ENCODE results near the gene DNAH2. TPM values are rescaled to one million over a fixed set of nuclear protein-coding genes. Genes with fewer than 3 reads are reported as not detected.

DNAH2 gene
- total RNA-seq, 4 donors from 2014 or later: under 0.01 to 1.4 (median 0.48) TPM

DNA sequence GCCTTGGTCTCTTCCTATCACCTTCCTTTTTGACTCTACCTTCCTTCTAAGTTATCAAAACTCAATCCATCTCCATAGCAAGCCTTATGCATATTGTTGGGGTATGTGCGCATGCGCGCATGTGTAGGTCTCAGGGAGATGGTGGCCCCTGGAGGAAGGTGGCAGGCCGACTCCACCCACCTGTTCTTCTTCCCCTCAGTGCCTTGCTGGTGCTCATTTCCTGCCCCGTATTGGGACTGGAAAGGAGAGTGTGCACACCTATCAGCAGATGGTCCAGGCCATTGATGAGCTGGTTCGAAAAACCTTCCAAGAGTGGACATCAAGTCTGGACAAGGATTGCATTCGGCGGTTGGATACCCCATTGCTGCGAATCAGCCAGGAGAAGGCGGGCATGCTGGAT is 25.2 kb downstream of the DNAH2 start:
- DNase-seq: no peak
- intact Hi-C loops (cut with DNase I; ENCODE audit: low total_unique reads): loop anchor here (10.0 kb wide), 1 partner anchor 82 kb away; no protein-coding TSS in a partner anchor

GRCh38 chr17:7744416-7744815 is 26.9 kb downstream of the DNAH2 start:
- no peaks in the 10 kb centered on the region for H3K36me3 ChIP-seq
- intact Hi-C loops (cut with DNase I; ENCODE audit: low total_unique reads): loop anchor here (10.0 kb wide), 1 partner anchor 80 kb away; no protein-coding TSS in a partner anchor

More for the DNA sequence above, 25.2 kb downstream of the DNAH2 start:
- H3K27me3 ChIP-seq: no peaks in the 10 kb centered on the region
- peaks cover 0 to 7% of the 10 kb centered on the region in 2 donors for H3K4me1 ChIP-seq
- H3K36me3 ChIP-seq: no peaks in the 10 kb centered on the region
- TF ChIP-seq POLR2A (IDR thresholded peaks at IDR 0.05): no peak
- TF ChIP-seq, protein P1, sequence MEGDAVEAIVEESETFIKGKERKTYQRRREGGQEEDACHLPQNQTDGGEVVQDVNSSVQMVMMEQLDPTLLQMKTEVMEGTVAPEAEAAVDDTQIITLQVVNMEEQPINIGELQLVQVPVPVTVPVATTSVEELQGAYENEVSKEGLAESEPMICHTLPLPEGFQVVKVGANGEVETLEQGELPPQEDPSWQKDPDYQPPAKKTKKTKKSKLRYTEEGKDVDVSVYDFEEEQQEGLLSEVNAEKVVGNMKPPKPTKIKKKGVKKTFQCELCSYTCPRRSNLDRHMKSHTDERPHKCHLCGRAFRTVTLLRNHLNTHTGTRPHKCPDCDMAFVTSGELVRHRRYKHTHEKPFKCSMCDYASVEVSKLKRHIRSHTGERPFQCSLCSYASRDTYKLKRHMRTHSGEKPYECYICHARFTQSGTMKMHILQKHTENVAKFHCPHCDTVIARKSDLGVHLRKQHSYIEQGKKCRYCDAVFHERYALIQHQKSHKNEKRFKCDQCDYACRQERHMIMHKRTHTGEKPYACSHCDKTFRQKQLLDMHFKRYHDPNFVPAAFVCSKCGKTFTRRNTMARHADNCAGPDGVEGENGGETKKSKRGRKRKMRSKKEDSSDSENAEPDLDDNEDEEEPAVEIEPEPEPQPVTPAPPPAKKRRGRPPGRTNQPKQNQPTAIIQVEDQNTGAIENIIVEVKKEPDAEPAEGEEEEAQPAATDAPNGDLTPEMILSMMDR (IDR thresholded peaks at IDR 0.05): no peak
- no peaks in the 10 kb centered on the region for H3K9me3 ChIP-seq
- H3K4me3 ChIP-seq: no peak overlapping the region
- no peak overlapping the region for H3K27ac ChIP-seq

GRCh38 chr17:7745748-7746470 is 28.4 kb downstream of the DNAH2 start:
- no peak for TF ChIP-seq POLR2A (IDR thresholded peaks at IDR 0.05)
- TF ChIP-seq, protein P1 (IDR thresholded peaks at IDR 0.05): no peak
- H3K4me1 ChIP-seq: peaks cover 0 to 7% of the 10 kb centered on the region in 2 donors
- H3K27ac ChIP-seq: no peak overlapping the region
- H3K36me3 ChIP-seq: no peaks in the 10 kb centered on the region
- no peaks in the 10 kb centered on the region for H3K9me3 ChIP-seq
- DNase-seq: peak in 1 of 2 donors; percentile 50
- H3K4me3 ChIP-seq: no peak overlapping the region
- H3K27me3 ChIP-seq: no peaks in the 10 kb centered on the region
- intact Hi-C loops (cut with DNase I; ENCODE audit: low total_unique reads): loop anchor here (10.0 kb wide), 1 partner anchor 79 kb away; no protein-coding TSS in a partner anchor

More at GRCh38 chr17:7744416-7744815, 26.9 kb downstream of the DNAH2 start:
- Histone ChIP-seq H3K4me1 (peaks cover 0 to 7% of the 10 kb centered on the region in 2 donors), H3K9me3 (no peaks in the 10 kb centered on the region), H3K27me3 (no peaks in the 10 kb centered on the region), H3K27ac (peak overlapping the region; percentile 7 to 10), H3K4me3 (no peak overlapping the region)
- no peak for DNase-seq
- no peak for TF ChIP-seq POLR2A (IDR thresholded peaks at IDR 0.05)
- TF ChIP-seq, protein P1 (IDR thresholded peaks at IDR 0.05): no peak

GRCh38 chr17:7747635-7748071 is 30.1 kb downstream of the DNAH2 start:
- Histone ChIP-seq H3K36me3 (no peaks in the 10 kb centered on the region), H3K9me3 (no peaks in the 10 kb centered on the region), H3K27ac (peak overlapping the region; percentile 49 to 63), H3K4me3 (no peak overlapping the region), H3K27me3 (no peaks in the 10 kb centered on the region), H3K4me1 (peaks cover 0 to 7% of the 10 kb centered on the region in 2 donors)
- no peak for DNase-seq
- TF ChIP-seq, protein P1 (IDR thresholded peaks at IDR 0.05): no peak
- TF ChIP-seq POLR2A (IDR thresholded peaks at IDR 0.05): no peak
- intact Hi-C loops (cut with DNase I; ENCODE audit: low total_unique reads): loop anchor here (10.0 kb wide), 1 partner anchor 77 kb away; no protein-coding TSS in a partner anchor
